Keratinocyte (primary cell): Measurements from ENCODE around the gene FASN. TPM values are rescaled to one million over a fixed set of nuclear protein-coding genes. Genes with fewer than 3 reads are reported as not detected.

Experiments used
- DNase-seq: peaks from one replicate; pipeline ENCODE4 v3.0.0-alpha.2; 2011; ENCODE audit warnings: low read depth, missing footprints, low spot score
- FAIRE-seq: peaks from 2 replicates; lab custom pipeline; 2011; peaks lifted over from hg19 to GRCh38; lab: Jason Lieb, UNC
- H2AFZ ChIP-seq: 2 replicates; pipeline ENCODE4 v1.6.0; 2012; ENCODE audit warnings: low read length, control low read depth, inconsistent platforms; ENCODE audit not compliant: control insufficient read depth
- H3K27ac ChIP-seq: 2 replicates; pipeline ENCODE4 v1.5.1; 2011; ENCODE audit warnings: low read length; ENCODE audit not compliant: control insufficient read depth, insufficient read depth
- H3K27me3 ChIP-seq: 3 replicates; pipeline ENCODE4 v1.6.0; 2011; ENCODE audit warnings: low read length; ENCODE audit not compliant: control insufficient read depth, insufficient read depth; ENCODE audit errors: extremely low read depth
- H3K36me3 ChIP-seq, 2 experiments: 2 replicates in 1 of 2; 3 replicates in 1 of 2; pipeline ENCODE4 v1.5.1; 2011; ENCODE audit warnings: low read length in 2 of 2, mild to moderate bottlenecking in 1 of 2; ENCODE audit not compliant: control insufficient read depth in 2 of 2, insufficient read depth in 2 of 2; ENCODE audit errors: extremely low read depth in 1 of 2
- H3K4me1 ChIP-seq: 3 replicates; pipeline ENCODE4 v1.5.1; 2011; ENCODE audit warnings: low read length; ENCODE audit not compliant: control insufficient read depth, insufficient read depth; ENCODE audit errors: extremely low read depth
- H3K4me2 ChIP-seq: 3 replicates; pipeline ENCODE4 v1.6.0; 2011; ENCODE audit warnings: low read depth, low read length; ENCODE audit not compliant: control insufficient read depth, insufficient read depth; ENCODE audit errors: extremely low read depth
- H3K4me3 ChIP-seq, 3 experiments: fragments of 200-600 bp in 1 of 3; sonication (generic) in 1 of 3; 2 replicates in 2 of 3; 3 replicates in 1 of 3; pipeline ENCODE4 v1.5.1; 2011 to 2016; ENCODE audit warnings: low read length in 3 of 3, mild to moderate bottlenecking in 3 of 3, control low read depth in 2 of 3, inconsistent platforms in 1 of 3, low read depth in 1 of 3, mixed read lengths in 1 of 3, mixed run types in 1 of 3, moderate library complexity in 1 of 3; ENCODE audit not compliant: control insufficient read depth in 2 of 3, insufficient read depth in 2 of 3; ENCODE audit errors: extremely low read depth in 1 of 3
- H3K79me2 ChIP-seq: 2 replicates; pipeline ENCODE4 v1.6.0; 2012; ENCODE audit warnings: low read length; ENCODE audit not compliant: control insufficient read depth, insufficient read depth
- H3K9ac ChIP-seq: 3 replicates; pipeline ENCODE4 v1.6.0; 2011; ENCODE audit warnings: low read length; ENCODE audit not compliant: control insufficient read depth, insufficient read depth; ENCODE audit errors: extremely low read depth
- H3K9me1 ChIP-seq: 3 replicates; pipeline ENCODE4 v1.6.0; 2011; ENCODE audit warnings: low read length; ENCODE audit not compliant: control insufficient read depth, insufficient read depth; ENCODE audit errors: extremely low read depth
- H3K9me3 ChIP-seq: 2 replicates; pipeline ENCODE4 v1.5.1; 2012; ENCODE audit warnings: low read depth, low read length; ENCODE audit not compliant: control insufficient read depth
- H4K20me1 ChIP-seq: 3 replicates; pipeline ENCODE4 v1.6.0; 2011; ENCODE audit warnings: low read length; ENCODE audit not compliant: control insufficient read depth, insufficient read depth; ENCODE audit errors: extremely low read depth
- CTCF ChIP-seq, 3 experiments: IDR thresholded peaks in 1 of 3; conservative IDR thresholded peaks in 1 of 3; optimal IDR thresholded peaks in 1 of 3; 2 replicates in 2 of 3; 3 replicates in 1 of 3; pipeline versions ENCODE3 to v1.5.1; 2011; ENCODE audit warnings: low read length in 3 of 3, mild to moderate bottlenecking in 3 of 3, moderate library complexity in 2 of 3, control low read depth in 1 of 3, inconsistent platforms in 1 of 3; ENCODE audit not compliant: insufficient read depth in 2 of 3; ENCODE audit errors: extremely low read depth in 1 of 3
- EZH2 ChIP-seq: IDR thresholded peaks from one replicate; pipeline ENCODE4 v1.6.1; 2012; ENCODE audit warnings: inconsistent platforms, mild to moderate bottlenecking, low read length, moderate library complexity
- dilution Hi-C: fragments of 300-500 bp; cut with MboI; formaldehyde crosslinking; loops from one replicate; pipeline ENCODE4 v1.7.0; 2020; ENCODE audit warnings: low sequenced_read_pairs; ENCODE audit not compliant: extremely low pct_ligation_motif_present
- polyA plus RNA-seq, 5 experiments: library from polyadenylated mRNA; depleted of rRNA in 3 of 5; stranded (reverse) in 3 of 5; stranded (forward) in 1 of 5; unstranded in 1 of 5; fragments of >200 nt; gene quantifications; 1 replicate in 1 of 5; 2 replicates in 3 of 5; 3 replicates in 1 of 5; pipeline versions ENCODE4 v1.2.1 to v1.2.3, GENCODE V29; 2011 to 2012; ENCODE audit warnings: missing spikeins in 2 of 5, low read depth in 1 of 5, low replicate concordance in 1 of 5

Gene FASN
- polyA plus RNA-seq, 1 donor (not counting 4 experiments of a cell fraction or from before 2014, with no cell fraction given) = 44.7 TPM

- peaks cover 20% of the 10 kb centered on the region for H3K79me2 ChIP-seq
- H3K36me3 ChIP-seq = peaks cover 18 to 27% of the 10 kb centered on the region in 2 experiments
- no peaks in the 10 kb centered on the region for H3K9me1 ChIP-seq
- dilution Hi-C loops = no loop called here
- no peaks in the 10 kb centered on the region for H3K27me3 ChIP-seq
- H3K9ac ChIP-seq = peak overlapping the region; percentile 83
- peaks cover 13% of the 10 kb centered on the region for H3K4me1 ChIP-seq
- H3K27ac ChIP-seq = no peak overlapping the region
- H3K4me2 ChIP-seq = peak overlapping the region; percentile 93
- no peak overlapping the region for H3K4me3 ChIP-seq
- peaks cover 9% of the 10 kb centered on the region for H4K20me1 ChIP-seq
- H2AFZ ChIP-seq = no peak overlapping the region
- no peak for FAIRE-seq
- no peaks in the 10 kb centered on the region for H3K9me3 ChIP-seq
- TF ChIP-seq CTCF (optimal IDR thresholded peaks at IDR 0.05 in 1 of 3, IDR thresholded peaks at IDR 0.05 in 1 of 3, conservative IDR thresholded peaks at IDR 0.05 in 1 of 3; ENCODE audit: extremely low read depth in 1 of 3, insufficient read depth in 2 of 3, low read length in 3 of 3) (no peak), EZH2 (no peak)
- DNase-seq = no peak
Observed at GRCh38 chr17:82063424-82064415, 34.3 kb downstream of the FASN start.

DNA sequence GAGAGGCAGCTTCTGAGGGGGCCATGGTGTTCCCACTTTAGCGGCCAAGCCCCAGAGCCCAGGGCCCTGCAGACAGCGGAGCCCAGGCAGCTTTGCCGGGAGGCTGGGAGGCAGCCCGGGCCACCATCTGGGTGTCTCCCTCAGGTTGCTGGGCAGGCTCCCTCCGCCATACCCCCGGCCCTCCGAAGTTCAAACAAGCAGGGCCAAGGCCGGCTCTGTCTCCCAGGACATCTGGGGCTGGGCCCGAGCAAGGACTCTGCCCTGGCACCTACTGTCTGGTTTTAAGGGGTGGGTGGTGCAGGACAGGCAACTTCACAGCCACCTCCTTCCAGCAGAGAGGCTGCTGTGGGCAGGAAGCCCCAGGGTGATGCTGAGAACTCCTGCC is 35.1 kb downstream of the FASN start:
- H3K4me1 ChIP-seq = peaks cover 13% of the 10 kb centered on the region
- no peaks in the 10 kb centered on the region for H3K27me3 ChIP-seq
- TF ChIP-seq EZH2 = no peak
- TF ChIP-seq CTCF (optimal IDR thresholded peaks at IDR 0.05 in 1 of 3, IDR thresholded peaks at IDR 0.05 in 1 of 3, conservative IDR thresholded peaks at IDR 0.05 in 1 of 3; ENCODE audit: extremely low read depth in 1 of 3, insufficient read depth in 2 of 3, low read length in 3 of 3) = no peak
- H3K9me3 ChIP-seq = no peaks in the 10 kb centered on the region
- H4K20me1 ChIP-seq = peaks cover 9% of the 10 kb centered on the region
- FAIRE-seq (no peak), DNase-seq (no peak)
- no peak overlapping the region for H2AFZ ChIP-seq
- H3K27ac ChIP-seq = no peak overlapping the region
- H3K79me2 ChIP-seq = peaks cover 20% of the 10 kb centered on the region
- dilution Hi-C loops = no loop called here
- H3K36me3 ChIP-seq = peaks cover 18 to 30% of the 10 kb centered on the region in 2 experiments
- H3K4me2 ChIP-seq = no peak overlapping the region
- no peak overlapping the region for H3K4me3 ChIP-seq
- H3K9ac ChIP-seq = no peak overlapping the region
- H3K9me1 ChIP-seq = no peaks in the 10 kb centered on the region
